IPS-NIHi11 (cell line): ENCODE measurements around the gene C2CD2.
"Not testable (repeated sequence)": the region's sequence is repeated elsewhere in the genome, so short reads cannot be mapped to it uniquely, and the experiment has no call there.

ENCODE experiments used
- DNase-seq: peaks from one replicate; pipeline ENCODE4 v3.0.0; 2012; ENCODE audit warnings: mixed read lengths, low spot score

C2CD2 gene

DNA sequence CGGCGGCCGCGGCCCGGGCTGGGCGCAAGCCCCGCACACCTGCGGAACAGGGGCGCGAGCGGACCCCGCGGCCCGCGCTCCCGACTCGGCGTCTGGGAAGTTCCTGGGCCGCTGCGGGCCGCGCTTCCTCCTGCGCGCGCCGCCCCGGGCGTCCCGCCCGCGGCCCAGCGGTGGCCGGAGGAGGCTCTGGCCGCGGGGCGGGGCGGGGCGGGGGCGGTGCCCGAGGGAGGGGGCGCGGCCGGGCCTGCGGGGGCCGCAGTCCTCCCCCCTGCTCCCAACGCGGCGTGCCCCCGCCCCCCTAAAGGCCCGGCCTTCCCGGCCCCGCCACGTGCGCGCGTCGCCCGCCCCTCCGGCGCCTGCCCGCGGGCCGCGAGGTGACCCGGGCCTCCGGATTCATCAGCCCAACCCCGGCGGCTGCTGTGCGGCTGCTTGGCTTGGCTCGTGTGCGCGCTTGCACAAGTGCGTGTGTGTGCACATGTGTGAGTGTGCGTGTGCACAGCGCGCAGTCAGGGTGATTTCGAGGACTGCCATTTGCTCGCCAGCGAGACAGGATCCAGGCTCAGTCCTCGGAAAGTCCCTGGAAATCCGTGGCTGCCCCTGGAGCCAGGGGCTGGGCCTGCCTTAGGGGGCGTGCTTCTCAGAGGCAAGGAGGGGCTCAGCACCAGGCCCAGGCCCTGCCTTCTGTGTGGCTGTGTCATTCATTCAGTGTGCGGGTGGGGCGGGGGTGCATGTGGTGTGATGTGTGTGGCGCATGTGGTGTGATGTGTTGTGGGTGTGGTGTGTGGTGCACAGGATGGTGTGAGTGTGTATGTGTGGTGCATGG is at the start of gene C2CD2:
Gene C2CD2, minus strand, starts transcription at position 188 of the 823 bp plus-strand sequence. CDS start 370 bp downstream, outside the sequence.
- DNase-seq = peak; percentile 94

DNA sequence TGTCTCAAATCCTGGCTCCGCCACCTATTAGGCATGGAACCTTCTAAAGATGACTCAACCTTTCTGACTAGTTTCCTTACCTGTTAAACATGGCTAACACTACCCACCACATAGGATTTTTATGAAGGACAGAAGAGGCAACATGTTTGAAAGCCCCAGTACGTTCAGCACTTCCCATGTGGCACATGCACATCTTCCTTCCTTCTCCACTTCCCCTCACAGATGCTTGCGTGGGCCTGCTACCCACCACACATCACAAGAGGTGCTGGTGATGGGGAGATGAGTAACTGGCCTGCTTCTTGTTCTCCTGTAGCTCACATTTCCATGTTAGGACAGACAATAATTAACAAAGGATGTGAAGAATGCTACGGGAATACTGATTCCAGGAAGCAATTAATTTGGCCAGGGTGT is 49.2 kb upstream of the C2CD2 start:
- DNase-seq = no peak

DNA sequence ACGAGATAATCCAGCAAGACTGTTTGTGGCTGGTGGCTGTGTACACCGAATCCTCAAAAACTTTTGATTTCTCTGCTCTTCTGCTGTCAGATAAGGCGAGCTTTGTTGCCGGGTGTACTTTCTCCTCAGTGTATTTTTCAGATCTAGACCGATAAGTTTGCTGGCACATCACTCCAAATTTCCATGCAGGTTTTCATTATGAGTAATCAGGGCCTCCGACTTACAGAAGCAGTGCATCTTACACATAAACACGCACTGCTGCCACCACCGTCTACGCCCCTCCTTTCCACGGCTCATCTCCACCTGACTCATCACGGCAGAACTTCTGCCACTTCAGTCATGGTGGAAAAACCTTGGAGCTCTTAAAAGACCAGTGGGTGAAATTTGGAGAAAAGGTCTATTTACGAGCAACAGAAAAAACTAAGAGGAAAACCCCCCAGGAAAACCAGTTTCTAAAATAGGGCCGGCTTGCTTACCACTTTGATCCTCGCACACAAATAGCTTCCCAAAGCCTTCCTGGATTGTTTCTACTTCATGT is 48.7 kb upstream of the C2CD2 start:
- DNase-seq = no peak

DNA sequence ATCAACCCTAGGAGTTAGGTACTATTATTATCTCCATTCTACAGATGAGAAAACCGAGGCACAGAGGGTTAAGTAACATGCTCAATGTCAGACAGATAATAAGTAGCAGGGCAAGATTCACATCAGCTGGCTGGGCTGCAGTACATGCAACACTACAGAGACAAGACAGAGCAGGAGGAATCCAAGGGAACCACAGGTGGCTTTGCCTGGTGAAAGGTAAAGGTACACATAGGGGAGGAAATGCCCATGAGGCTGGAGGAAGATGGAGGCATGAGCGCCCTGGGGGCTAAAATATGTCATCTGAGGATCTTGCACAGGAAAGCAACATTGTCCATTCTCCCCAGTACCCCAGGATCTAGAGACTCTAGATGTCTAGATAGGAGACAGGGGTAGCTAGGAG is 48.0 kb upstream of the C2CD2 start:
- no peak for DNase-seq

DNA sequence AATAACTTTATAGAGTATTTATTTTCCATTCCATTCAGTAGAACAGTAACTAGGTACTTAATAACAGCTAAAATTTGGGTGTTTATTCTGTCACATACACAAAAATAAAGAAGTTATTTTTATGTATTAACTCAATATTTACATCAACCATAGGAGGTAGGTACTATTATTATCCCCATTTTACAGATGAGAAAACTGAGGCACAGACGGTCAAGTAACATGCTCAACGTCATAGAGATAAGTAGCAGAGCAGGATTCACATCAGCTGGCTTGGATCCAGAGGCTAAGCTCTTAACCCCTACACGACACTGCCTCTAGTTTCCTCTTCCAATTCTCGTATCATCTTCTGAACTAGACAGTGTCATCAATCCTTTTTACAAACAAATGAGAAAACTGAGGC is 47.1 kb upstream of the C2CD2 start:
- DNase-seq = no peak

DNA sequence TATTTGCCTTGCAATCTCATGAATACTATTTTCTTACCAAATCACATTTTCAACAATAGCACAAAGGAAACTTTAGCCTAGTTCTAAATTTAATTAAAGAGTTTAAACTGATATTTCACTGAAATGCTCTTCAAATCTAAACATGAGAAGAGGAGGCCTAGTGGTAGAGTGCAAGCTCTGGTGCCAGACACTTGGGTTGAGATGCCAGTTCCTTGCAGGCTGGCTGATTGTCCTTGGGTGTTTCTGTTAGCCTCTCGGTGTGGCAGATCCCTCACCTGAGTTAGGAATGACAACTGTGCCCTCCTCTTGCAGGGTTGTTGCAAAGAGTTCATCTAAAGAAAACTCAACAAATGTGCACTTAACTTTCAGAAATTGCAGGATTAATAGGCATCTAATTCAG is 43.8 kb upstream of the C2CD2 start:
- DNase-seq = no peak

DNA sequence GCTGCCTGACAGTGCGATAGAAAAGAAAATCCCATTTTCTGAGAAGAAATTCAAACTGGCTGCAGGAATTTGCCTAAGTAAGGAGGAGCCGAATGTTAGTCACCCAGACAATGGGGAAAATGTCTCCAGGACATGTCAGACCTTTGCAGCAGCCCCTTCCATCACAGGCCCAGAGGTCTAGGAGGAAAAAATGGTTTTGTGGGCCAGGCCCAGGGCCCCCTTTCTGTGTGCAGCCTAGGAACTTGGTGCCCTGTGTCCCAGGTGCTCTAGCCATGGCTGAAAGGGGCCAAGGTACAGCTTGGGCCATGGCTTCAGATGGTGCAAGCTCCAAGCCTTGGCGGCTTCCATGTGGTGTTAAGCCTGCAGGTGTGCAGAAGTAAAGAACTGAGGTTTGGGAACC is 41.8 kb upstream of the C2CD2 start:
- no peak for DNase-seq

DNA sequence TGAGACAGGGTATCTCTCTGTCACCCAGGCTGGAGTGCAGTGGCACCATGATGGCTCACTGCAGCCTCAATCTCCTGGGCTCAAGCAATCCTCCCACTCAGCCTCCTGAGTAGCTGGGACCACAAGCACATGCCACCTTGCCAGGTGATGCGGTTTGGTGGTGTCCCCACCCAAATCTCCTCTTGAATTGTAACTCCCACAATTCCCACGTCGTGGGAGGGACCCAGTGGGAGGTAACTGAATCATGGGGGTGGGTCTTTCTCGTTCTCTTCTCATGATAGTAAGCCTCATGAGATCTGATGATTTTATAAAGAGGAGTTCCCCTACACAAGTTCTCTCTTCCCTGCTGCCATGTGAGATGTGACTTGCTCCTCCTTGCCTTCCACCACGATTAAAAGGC is 40.8 kb upstream of the C2CD2 start:
- not testable (repeated sequence) for DNase-seq

DNA sequence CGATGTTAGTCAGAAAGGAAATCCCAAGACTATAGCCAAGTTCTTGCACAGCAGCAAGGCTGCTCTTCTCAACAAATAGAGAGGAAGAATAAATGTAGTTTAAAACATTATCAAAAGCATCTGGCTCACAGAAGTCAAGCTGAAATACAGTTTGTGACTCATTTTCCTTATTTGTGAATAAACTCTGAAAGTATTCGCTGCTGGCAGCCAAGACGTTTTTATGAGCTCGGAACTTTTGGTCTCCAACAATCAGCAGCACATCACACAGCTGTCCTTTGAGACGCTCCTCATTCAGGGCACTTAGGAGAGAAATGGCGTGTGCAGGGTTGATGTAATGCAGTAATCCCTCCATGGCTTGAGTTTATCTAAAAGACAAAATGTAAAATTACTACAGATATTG is 39.9 kb upstream of the C2CD2 start:
- no peak for DNase-seq

DNA sequence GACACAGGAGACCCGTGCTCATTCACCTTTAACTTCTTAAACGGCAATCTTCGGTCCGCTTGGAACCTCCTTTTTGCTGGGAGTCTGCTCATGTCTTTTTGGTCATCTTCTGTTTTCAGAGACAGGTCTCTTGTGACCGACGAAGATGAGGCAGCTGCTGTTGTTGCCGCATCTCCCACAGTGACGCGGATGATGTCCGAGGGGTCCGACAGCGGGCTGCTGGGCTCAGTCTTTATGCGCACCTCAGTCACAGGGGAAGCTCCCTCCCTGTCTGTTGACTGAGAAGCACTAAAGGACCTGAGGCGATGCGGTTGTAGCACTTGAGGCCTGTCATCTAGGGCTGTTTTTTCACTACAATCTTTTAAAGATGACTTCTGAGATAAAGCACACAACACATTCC is 38.8 kb upstream of the C2CD2 start:
- DNase-seq = no peak

DNA sequence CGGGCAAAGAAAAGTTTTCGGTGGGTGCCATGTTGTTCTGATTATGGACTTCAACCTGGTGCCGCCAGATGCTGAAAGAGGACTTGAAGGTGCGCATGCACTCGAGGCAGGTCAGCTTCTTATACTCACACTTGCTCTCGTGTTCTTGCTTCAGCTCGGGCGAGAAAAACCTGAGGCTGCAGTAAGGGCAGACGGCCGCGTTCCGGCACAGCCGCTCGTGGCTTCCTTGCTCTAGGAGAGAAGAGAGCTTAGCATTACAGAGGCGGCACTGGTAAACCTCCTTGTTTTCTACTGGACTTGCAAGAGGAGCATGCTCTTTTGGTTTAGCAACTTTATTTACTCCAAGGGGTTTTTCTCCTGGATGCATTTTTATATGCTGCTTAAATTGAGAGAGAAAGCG is 37.8 kb upstream of the C2CD2 start:
- no peak for DNase-seq

DNA sequence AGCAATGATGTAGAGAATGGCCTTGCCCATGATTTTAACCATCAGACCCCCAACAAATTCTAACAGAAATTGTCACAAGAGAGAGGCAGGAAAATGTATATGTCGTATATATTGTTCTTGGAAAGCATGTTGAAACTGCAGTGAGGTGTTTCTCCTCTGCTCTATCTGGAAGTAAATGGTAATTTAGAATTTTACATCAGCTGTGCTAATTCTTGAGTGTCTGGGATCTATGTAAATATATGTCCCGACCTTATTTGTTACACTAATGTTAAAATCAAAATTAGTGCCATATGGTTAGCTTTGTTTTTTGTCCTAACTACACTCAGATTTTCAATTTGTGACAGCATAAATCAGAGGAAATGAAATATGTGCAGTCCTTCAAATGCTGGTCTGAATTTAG is 35.9 kb upstream of the C2CD2 start:
- DNase-seq = no peak

DNA sequence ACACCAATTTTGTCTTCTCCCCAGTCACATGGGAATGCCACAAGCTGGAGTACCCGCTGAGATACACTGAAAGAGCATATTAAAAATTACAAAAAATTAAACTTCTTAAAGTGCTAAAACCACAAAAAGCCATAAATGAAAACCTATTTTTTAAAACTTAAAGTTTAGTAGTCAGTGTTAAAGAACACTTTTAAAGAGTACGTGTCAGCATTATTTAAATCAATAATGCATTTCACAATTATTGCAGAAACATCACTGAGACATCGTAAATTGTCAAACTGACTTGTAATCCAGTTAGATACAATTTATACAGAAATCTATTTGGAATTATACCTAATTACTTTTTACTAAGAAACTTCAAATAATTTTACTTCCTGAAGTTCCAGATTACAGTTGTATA is 33.5 kb upstream of the C2CD2 start:
- DNase-seq = no peak

DNA sequence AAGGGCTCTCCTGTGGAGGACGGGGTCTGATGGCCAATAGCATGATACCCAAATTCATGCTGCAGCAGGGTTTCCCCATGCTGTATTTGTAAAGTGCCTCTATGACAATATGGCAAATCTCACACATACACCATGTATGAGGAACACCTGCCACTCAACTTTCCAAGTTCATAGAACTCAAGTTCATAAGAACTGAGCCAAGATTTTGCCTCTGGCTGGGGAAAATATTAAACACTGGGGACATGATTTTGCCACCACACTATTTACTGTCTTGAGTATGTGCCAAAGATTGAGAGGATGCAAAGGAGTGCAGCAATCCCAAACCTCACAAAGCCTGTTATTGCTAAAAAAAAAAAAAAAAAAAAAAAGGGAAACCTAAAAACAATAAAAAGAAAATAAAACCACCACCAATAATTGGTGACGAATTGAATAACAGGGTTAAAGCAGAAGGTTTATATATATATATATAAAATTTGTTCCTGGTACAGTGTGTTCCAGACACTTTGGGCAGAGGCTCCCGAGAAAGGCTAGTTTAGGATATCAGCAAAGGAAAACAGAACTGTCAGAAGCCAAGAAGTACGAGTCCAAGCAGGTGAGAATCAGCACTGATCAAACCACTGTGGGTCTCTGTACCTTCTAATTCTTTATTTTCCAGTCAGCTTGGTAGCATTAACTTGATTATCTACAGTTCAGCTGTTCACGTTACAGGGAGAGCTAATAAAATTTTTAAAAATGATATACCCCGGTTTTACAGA is 32.0 kb upstream of the C2CD2 start:
- DNase-seq = no peak

DNA sequence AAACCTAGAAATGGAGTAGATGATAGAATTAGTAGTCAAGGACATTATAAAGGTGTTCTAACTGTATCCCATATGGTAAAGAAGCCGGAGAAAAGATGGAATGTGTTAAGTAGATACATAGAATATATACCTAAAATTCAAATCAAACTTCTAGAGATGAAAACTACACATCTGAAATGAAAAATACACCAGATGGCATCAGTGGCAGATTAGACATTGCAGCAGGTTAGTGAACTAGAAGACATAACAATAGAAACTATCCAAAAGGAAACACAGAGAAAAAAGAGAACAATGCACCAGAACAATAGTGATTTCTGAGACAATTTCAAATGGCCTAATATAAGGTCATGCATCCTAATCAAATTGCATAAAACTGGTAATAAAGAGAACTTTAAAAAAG is 29.4 kb upstream of the C2CD2 start:
- no peak for DNase-seq

DNA sequence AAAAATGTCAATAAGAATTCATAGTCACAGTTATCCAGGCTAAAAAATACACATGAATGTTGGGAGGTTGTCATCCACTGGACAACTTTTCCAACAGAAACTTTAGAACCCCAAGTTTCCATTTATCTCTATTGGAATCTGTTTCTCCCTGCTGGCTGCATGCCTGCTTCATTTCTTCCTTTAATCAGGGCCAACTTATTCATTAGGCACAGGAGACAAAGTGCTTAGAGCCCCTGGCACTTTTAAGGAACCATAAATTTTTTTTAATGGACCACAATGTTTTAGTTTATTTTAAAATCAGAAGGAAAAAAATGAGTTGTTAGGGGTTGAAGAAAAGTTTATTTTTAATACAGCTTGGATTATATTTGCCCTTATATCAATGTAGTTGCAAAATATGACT is 26.7 kb upstream of the C2CD2 start:
- DNase-seq = no peak

DNA sequence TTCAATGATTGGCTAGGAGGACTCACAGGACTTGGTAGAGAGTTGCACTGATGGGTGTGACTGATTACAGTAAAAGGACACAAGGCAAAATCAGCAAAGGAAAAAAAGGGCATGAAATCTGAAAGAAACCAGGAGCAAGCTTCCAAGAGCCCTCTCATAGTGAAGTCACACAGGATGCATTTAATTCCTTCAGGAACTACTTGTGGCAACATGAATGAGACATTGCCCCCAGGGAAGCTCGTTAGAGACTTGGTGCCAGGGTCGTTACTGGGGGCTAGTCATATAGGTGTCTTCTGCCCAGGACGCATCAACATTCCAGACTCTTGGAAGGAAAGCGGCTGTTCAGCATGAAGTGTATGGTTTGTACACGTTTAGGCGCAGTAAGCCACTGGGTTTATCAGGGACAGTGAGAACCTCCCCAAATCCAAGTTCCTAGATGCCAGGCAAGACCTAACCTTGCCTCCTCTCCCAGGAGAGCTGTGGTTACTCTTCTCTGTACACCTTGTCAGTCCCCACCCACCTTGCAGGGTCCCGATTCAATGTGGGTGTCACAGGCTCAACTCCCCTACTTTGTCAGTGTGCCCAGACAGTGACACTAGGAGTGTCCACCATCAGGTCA is 26.0 kb upstream of the C2CD2 start:
- DNase-seq = no peak

DNA sequence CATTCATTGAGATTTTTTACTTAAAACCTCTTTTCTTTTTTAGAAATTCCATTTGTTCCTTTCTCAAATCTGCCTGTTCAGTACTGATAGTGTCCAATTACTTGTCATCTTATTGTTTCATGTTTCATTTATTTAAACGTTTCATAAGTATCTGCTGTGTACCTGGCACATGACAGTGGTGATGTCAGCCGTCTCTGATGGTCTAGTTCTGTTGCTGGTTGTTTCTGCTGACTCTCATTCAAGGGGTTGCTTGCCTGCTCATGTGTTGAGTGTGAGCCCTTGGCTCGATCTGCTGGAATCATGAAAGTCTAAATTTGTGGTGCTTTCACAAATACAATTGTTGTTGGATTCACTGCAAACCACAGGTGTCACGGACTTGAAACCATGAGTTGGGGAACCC is 25.5 kb upstream of the C2CD2 start:
- DNase-seq = no peak

DNA sequence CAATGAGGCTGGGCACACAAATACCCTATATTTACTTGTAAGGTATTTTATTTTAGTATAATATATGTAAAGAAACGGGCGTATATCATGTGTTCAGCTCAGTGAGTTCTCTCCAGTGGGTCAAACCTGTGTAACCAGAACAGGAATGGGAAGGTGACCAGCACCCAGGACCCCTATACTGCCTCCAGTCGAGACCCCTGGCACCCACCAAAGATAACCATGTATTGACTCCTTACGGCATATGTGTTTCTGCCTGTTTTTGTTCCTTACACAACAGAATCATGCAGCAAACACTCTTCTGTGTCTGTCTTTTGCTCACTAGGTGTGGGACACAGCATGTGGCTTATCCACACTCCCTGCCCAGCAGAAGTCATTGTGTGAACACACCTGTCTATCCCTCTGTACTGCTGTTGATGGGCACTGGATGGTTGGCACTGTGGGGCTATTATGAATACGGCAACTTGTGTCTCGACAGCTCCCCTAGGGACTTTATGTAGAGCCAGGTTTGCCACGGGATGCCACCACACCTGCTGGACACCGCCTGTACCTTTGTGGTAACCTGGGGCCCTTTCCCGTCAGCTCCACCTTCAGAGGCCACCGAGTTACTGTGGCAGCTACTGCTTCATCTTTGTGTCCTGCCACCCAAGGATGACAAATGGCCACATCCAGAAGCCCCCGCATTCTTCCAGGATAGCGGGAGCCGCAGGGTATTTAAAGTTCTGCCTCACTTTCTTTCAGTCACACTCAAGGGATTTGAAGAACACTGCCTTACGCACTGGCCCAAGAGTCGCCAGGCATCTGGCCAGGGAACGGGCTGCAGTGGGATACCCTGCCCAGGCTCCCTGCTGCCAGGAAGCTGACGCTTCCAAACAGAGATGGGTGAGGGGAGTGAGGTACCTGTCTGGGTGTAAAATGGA is 23.5 kb upstream of the C2CD2 start:
- no peak for DNase-seq

DNA sequence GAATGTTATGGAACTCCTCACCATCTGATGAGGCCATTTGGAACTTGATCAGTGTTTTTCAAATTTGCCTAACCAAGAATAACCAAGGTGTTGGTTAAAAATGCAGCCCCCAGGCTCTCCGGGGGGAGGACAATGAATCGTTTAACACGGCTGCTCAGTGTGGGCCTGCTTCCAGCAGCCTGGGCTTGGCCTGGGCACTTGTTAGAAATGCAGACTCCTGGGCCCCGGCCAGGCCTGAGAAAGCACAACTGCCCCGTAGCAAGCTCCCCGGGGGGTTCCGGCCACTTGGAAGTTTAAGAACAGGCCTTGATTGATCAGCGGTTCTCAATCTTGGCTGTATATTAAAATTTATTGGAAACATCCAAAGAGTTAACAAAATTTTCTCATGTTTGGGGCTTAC is 22.8 kb upstream of the C2CD2 start:
- no peak for DNase-seq

DNA sequence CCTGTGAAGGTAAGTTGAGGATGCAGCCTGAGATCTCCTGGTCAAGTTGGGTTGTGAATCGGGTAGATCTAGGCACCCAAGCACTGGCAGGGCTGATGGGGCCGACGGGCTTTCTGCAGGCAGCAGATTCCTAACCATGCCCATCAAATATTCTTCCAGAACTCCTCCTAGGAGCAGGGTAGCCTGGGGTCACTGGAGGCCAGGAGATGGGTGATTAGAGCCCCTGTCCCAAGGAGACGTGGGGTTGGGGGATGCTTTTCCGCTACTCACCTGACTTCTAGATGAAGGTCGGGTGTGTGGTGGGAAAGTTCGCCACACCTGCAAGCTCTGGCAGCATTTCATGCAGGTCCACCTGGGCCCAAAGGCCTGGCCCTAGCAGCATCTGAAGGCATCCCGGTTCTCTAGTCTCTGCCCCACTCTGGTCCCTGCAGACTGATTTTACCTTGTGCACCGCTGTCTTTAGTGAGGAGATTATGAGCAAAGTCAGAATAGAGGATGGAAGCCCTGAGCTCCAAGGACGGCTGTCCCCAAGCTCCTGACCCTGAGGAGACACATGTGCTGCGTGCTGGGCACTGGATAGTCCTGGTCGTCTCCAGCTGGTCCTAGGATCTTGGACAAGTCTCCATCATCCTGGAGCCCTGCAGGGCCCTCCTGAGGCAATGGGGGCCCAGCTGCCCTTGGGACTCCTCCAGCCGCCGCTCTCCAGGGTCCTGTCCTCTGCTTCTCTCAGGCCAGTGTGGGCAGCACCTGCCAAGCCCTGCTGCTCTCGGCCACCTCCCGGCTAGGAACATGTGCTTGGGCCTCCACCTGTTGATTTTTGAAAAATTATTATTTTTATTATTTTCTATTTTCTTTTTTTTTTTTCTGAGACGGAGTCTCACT is 21.8 kb upstream of the C2CD2 start:
- peak; percentile 77 for DNase-seq
